Muscle of back (tissue), 11 donors: ENCODE measurements around the gene BRF1. TPM values are rescaled to one million over a fixed set of nuclear protein-coding genes. Genes with fewer than 3 reads are reported as not detected.
"Not testable (repeated sequence)": the region's sequence is repeated elsewhere in the genome, so short reads cannot be mapped to it uniquely, and the experiment has no call there.

Experiments
- DNase-seq, 3 donors: peaks; one replicate each; pipeline versions ENCODE4 v3.0.0 to v3.0.0-alpha.2; 2013
- polyA plus RNA-seq, 10 donors: library from polyadenylated mRNA; unstranded; fragments of 120-200 nt; gene quantifications; one replicate each; pipeline ENCODE4 v1.2.1, GENCODE V29; 2013; ENCODE audit not compliant: insufficient read length in 10 of 10

Gene BRF1
- polyA plus RNA-seq, 10 donors: 17.7 to 28.4 (median 24.8) TPM

DNA sequence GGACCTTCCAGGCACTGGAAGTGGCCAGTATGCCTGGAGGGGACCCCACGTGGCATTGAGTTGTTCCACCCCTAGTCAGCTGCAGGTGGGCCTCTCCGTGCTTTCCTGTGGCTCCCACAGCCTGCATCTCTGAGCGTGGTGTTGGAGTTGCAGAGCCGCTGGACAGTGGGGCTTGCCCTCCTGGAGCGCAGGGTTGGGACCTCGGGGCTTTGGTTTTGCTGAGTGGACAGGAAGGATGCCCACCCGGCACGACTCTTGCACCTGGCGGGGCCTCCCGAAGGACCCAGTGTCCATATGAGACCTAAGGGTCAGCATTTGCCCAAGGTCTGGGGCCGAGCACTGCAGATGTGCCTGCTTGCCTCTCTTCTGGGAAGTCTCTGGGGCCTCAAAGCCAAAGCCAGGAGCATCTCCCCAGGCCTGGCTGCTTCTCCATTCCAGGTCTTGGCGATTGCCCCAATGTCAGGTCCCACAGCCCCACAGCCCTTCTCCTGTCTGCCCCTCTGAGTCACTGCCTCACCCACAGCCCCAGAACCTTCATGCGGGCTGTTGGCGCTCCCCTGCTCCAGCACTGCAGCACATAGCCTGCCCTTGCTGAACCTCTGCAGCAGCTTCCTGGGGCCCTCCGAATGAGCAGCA lies 15.3 kb upstream of the BRF1 start:
- DNase-seq: peak in 1 of 3 donors; percentile 34

DNA sequence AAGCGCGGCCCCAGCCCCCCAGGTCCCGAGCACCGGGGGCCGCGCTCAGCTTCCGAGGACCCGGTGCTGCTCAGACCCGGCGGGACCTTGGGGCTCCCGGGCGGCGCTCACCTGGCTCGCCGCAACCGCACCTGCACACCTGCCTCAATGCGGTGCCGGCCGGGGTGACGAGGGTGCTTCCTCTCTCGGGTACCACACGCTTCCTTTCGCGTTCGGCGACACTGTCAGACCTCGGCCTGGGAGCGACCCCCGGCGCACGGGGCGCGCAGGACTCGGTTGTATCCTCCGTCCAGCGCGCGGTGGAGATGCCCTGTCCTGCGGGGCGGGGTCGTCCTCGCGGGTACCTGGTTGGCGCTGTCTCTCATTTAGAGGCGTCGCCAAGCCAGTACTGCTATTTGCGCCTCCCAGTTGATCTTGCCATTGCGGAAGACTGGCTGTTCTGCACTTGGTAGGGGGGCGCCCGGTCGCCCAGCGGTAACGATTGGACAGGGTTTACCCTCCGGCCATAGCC lies 14.5 kb upstream of the BRF1 start:
- peak in 1 of 3 donors; percentile 52 for DNase-seq

DNA sequence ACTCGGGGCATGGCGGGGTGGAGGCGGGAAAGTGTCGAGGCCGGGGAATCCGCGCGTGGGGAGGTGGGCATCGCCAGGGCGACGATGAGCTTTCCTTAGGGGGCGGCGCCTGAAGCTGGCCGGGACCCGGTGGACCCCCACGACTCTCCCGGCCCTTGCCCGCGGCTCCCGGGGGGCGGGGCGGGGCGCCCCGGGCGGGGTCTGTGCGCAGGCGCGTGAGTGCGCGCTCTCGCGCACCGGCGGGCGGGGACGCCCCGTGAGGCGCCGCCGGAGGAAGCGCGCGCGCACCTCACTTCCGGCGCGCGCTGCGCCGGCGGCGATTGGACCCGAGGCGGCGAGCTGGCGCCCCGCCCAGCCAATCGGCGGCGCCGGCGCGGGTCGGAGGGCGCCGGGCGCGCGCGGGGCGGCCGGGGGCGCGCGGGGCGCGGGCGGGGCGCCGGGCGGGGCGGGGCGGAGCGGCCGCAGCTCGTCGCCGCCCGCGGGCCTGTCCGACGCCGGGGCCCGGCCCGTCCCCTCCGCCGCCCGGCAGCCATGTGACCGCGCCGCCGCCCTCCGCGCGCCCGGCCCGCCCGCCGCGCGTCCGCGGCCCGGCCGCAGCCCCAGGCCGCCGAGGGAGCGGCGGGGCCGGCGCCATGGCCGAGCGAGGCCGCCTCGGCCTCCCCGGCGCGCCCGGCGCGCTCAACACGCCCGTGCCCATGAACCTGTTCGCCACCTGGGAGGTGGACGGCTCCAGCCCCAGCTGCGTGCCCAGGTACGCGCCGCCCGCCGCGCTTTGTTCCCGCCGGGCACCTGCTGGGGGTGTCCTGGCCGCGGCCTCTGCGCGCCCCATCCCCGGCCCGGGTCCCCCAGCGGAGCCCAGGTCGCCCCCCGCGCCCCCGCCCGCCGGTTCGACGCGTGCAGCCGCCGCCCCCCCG lies 13.7 kb upstream of the BRF1 start, which contains the start of gene PACS2:
PACS2 (plus strand) TSS at position 462 of the 914 bp plus-strand sequence; CDS start at position 633, 171 bp downstream.
- peak; percentile 92 to 95 (median 93) for DNase-seq

- peak in 1 of 3 donors; percentile 83 for DNase-seq
Measured at GRCh38 chr14:105313381-105314286, 12.8 kb upstream of the BRF1 start.

DNA sequence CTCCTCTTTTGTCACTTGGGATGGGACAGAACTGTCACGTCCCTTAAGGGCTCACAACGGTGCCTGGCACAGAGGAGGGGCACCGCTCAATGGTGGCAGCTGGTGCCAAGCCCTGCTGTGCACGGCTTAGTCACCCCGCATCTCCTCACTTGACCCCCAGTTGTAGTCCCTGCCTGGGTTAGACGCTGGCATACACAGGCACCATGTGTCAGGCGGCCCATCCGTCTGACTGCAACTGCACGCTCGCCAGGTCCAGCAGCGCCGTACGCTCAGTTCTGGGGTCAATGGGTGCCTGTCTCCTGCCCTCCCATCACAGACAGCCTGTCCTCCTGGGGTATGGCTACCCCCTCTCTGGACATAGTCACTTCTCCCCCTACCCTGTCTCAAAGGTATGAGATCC lies 12.2 kb upstream of the BRF1 start:
- no peak for DNase-seq

GRCh38 chr14:105311838-105312237 lies 11.0 kb upstream of the BRF1 start:
- no peak for DNase-seq

GRCh38 chr14:105309371-105309770 lies 8.6 kb upstream of the BRF1 start:
- no peak for DNase-seq

DNA sequence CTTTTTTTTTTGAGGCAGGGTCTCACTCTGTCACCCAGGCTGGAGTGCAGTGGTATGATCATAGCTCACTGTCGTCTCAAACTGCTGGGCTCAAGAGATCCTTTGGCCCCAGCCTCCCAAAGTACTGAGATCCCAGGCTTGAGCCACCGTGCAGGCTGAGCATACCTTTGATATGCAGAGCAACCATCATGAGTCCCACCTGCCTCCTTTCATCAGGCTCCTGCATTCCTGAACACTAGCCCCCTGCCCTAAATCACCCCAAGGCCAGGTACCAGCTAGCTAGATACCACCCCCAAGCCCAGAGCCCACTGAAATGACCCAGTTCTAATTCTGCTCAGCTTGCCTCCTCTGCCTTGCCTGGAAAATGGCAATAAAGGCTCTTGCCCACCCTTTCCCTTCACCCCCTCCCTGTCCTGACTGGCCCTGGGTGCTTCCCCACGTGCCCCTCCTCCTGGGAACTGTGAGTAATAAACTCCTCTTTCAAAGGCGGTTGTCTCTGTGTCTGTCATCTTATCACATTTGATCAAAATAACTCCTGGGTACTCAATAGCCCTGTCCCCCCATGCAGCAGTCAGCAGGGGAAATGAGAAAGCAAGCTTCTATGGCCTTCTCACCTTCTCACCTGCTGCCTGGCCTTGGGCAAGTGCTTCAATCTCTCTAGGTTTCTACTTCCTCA lies 6.4 kb upstream of the BRF1 start:
- DNase-seq: no peak

GRCh38 chr14:105305791-105306190 lies 5.0 kb upstream of the BRF1 start:
- no peak for DNase-seq

GRCh38 chr14:105305345-105305744 lies 4.5 kb upstream of the BRF1 start:
- no peak for DNase-seq

GRCh38 chr14:105304565-105304964 lies 3.8 kb upstream of the BRF1 start:
- no peak for DNase-seq

DNA sequence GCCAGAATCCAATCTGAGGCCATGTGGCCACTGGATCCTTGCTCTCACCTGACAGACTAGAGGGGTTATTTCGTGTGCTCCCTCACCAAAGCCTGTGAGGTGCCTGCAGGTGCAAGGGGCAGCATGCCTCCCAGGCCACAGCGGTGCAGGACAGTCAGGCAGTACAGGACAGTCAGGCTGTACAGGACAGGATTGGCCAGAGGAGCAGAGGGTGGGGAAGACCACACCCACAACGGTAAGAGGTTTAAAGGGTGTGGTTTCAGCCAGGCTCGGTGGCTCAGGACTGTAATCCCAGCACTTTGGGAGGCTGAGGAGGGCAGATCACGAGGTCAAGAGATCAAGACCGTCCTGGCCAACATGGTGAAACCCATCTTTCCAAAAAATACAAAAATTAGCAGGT lies 3.1 kb upstream of the BRF1 start:
- no peak for DNase-seq

GRCh38 chr14:105301915-105302249 lies 1.1 kb upstream of the BRF1 start:
- not testable (repeated sequence) for DNase-seq

DNA sequence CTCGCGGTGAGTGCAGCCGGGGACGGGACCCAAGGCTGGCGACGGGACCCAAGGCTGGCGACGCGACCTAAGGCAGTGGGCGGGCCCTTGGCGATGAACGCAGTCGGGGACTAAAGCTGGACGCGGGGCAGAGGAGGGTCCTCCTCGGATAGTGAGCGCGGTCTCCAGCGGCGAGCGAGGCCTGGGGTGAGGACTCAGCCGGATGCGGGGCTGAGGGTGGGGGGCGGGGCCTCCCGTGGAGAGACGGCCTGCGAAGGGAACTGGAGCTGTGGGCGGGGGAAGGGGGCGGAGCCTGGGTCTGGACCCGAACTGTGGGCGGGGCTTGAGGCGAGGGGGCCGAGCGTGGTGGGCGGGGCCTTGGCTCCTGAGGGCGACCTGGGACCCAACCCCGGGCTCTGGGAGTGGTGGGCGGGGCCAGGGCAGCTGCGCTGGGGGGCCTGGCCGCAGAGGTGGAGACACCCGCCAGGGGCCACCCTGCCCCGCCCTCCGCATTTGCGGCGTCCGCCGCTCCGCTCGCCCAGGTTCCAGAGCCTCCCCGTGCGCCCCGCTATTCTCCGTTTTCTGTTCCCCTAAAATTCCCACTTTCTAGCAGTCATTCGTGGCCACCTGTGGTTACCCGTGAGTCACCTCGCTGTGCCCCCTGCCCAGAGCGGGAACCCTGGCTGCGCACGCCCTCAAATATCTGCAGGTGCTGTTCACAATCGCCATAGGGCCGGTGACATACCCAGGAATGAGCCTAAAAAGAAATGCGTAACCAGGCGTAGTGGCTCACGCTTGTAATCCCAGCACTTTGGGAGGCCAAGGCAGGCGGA lies 508 bp upstream of the BRF1 start:
- DNase-seq: peak; percentile 92 to 98 (median 95)

- peak in 1 of 3 donors; percentile 80 for DNase-seq
Measured at GRCh38 chr14:105299654-105300541, 903 bp downstream of the BRF1 start.

- not testable (repeated sequence) for DNase-seq
Measured at GRCh38 chr14:105297311-105297710, 3.5 kb downstream of the BRF1 start.

DNA sequence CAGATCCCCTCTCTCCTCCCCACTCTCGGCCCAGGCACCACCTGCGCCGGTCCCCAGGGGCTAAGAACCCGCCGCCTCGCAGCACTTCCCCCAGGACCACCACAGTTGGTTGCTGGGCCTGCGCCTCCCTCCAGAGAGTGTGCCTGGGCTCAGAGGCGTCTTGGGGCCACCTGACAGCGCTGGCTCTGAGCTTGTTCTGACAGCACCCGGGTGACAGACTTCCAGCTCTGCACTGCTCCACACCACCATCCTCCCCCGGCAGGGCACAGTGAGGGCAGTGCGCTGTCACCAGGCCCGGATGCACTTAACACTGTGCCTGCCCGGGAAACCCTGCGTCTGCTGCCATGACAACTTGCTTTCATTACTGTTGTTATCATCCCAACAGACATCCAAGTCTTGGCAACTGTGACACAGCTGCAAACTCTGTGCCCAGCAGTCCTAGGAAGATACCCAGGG lies 6.6 kb downstream of the BRF1 start:
- DNase-seq: peak in 1 of 3 donors; percentile 53

DNA sequence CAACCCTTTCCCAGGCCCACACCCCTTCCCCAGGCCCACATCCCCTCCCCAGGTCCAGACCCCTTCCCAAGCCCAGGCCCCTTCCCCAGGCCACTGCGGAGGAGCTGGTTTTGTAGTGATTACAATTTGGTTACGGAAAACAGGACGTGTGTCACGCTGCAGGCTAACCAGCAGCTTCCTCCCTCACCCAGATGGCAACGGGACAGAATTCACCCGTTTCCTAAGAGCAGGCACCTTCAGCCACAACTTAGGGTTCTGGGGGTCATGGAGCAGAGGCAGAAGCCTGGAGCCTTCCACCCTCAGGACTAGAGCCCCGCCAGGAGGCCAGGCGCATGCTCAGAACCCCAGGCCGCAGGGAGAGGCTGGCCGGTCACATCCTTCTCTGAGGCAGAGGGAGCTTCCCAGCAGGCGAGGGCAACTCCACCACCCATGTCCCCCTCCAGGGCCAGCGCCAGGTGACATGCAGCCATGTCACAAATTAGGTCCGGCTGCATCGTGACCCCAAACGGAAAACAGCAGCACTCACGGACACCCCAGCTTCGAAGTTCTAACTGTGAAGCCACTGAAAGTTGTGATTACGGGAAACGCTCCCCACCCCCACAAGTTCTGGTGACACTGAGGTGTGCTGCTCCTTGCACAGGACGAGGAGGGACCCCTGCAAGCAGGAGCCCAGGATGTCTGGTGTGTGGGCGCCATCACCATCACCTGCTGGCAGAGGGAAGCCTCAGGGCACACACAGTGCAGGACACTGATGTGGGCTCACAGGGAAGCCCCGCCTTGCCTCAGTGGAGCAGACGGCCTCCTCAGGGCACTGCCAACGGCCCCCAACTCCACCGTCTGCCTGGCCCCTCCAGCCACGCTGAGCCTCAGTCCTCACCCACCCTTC lies 7.7 kb downstream of the BRF1 start:
- DNase-seq: no peak
